Epithelial cell of proximal tubule (primary cell): Measurements from ENCODE around the gene FOXE1. TPM values are rescaled to one million over a fixed set of nuclear protein-coding genes. Genes with fewer than 3 reads are reported as not detected.

ENCODE experiments used
- DNase-seq: peaks from one replicate; pipeline ENCODE4 v3.0.0-alpha.2; 2011; ENCODE audit warnings: low read depth
- H3K4me3 ChIP-seq: 2 replicates; pipeline ENCODE4 v1.5.1; 2011; ENCODE audit warnings: low read depth, mild to moderate bottlenecking, low read length
- total RNA-seq: library from RNA; depleted of rRNA; stranded (reverse); fragments of >200 nt; gene quantifications from 2 replicates; pipeline ENCODE4 v1.2.3, GENCODE V29; 2015
- TF ChIP-seq, protein P1 (sequence below): conservative IDR thresholded peaks from 2 replicates; pipeline ENCODE4 v1.5.1; 2012; ENCODE audit warnings: low read depth, mild to moderate bottlenecking, low read length

Gene FOXE1
- total RNA-seq, 1 donor from 2014 or later, result 0.35 TPM

- no peak for DNase-seq
- TF ChIP-seq, protein P1, sequence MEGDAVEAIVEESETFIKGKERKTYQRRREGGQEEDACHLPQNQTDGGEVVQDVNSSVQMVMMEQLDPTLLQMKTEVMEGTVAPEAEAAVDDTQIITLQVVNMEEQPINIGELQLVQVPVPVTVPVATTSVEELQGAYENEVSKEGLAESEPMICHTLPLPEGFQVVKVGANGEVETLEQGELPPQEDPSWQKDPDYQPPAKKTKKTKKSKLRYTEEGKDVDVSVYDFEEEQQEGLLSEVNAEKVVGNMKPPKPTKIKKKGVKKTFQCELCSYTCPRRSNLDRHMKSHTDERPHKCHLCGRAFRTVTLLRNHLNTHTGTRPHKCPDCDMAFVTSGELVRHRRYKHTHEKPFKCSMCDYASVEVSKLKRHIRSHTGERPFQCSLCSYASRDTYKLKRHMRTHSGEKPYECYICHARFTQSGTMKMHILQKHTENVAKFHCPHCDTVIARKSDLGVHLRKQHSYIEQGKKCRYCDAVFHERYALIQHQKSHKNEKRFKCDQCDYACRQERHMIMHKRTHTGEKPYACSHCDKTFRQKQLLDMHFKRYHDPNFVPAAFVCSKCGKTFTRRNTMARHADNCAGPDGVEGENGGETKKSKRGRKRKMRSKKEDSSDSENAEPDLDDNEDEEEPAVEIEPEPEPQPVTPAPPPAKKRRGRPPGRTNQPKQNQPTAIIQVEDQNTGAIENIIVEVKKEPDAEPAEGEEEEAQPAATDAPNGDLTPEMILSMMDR, result no peak
- no peak overlapping the region for H3K4me3 ChIP-seq
Measured at GRCh38 chr9:97868859-97869258, 15.8 kb downstream of the FOXE1 start.

GRCh38 chr9:97873425-97873824 lies 20.4 kb downstream of the FOXE1 start:
- TF ChIP-seq, protein P1, result no peak
- DNase-seq, result no peak
- no peak overlapping the region for H3K4me3 ChIP-seq

DNA sequence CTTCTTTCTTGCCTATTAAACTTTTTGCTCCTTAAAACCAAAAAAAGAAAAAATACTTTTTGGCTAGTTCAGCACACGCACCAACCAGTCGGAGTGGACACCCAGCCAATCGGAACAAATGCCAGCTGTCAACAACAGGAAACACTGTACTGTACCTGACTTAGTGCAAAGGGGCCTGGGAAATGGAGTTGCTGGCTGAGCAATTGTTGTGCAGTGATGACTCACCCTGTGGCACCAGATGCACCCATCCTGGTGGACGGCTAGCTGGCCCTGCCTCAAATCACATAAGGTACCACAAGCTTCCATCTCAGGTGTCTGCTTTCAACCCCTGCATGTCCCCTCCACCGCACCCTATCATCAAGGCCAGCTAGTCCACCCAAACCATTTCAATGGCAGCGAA lies 20.9 kb downstream of the FOXE1 start:
- DNase-seq, result no peak
- TF ChIP-seq, protein P1, result no peak
- no peak overlapping the region for H3K4me3 ChIP-seq

- no peak overlapping the region for H3K4me3 ChIP-seq
- DNase-seq, result no peak
- TF ChIP-seq, protein P1, result no peak
Measured at GRCh38 chr9:97874624-97875023, 21.6 kb downstream of the FOXE1 start.

- H3K4me3 ChIP-seq, result no peak overlapping the region
- TF ChIP-seq, protein P1, result no peak
- DNase-seq, result no peak
Measured at GRCh38 chr9:97875111-97875510, 22.1 kb downstream of the FOXE1 start.

DNA sequence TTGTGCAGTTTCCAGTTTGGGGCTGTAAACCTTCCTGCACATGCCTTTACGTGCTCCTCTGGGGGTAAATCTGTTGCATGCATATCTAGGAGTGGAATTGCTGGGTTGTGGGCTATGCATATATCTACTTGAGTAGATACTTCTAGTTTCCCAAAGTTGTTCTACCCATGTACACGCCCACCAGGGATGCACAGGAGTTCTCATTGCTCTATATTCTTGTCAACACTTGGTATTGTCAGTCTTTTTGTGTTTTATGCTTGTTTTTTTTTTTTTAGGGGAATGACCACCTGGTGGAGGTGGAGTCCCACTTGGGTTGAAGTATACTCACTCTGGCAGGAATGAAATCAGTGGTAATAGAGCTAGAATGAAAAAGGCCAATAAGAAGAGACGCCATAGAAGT lies 23.0 kb downstream of the FOXE1 start:
- TF ChIP-seq, protein P1, result no peak
- no peak for DNase-seq
- no peak overlapping the region for H3K4me3 ChIP-seq

- DNase-seq, result peak; percentile 51
- TF ChIP-seq, protein P1, result no peak
Measured at GRCh38 chr9:97880336-97880735, 27.3 kb downstream of the FOXE1 start.

More at GRCh38 chr9:97880336-97880735, 27.3 kb downstream of the FOXE1 start:
- no peak overlapping the region for H3K4me3 ChIP-seq
